SK-N-MC (cell line): ENCODE measurements around the gene CBL.

Source experiments
- EZH2 ChIP-seq: fragments of 200-600 bp; sonication (generic); IDR thresholded peaks from one replicate; pipeline ENCODE4 v1.6.1; 2017; ENCODE audit warnings: antibody characterized with exemption
- FOXP2 ChIP-seq: optimal IDR thresholded peaks from 2 replicates; pipeline ENCODE3; 2011; ENCODE audit warnings: mild to moderate bottlenecking, moderate library complexity; ENCODE audit not compliant: insufficient read depth; ENCODE audit errors: extremely low read length, control extremely low read depth
- POLR2AphosphoS5 ChIP-seq: IDR thresholded peaks from 2 replicates; pipeline ENCODE4 v1.6.1; 2012; ENCODE audit warnings: mild to moderate bottlenecking, low read depth, low read length, borderline replicate concordance

GRCh38 chr11:119335655-119336543, 129.8 kb downstream of the CBL start:
- TF ChIP-seq EZH2 (no peak), POLR2AphosphoS5 (no peak), FOXP2 (no peak)
